Cardiac muscle cell (in vitro differentiated cells and primary cell): ENCODE results near the gene HOXC10. TPM values are rescaled to one million over a fixed set of nuclear protein-coding genes. Genes with fewer than 3 reads are reported as not detected.

ENCODE experiments used
- DNase-seq, 2 donors: peaks; one replicate each; pipeline versions ENCODE4 v3.0.0 to v3.0.0-alpha.2; 2010 to 2017; ENCODE audit warnings: low read depth in 1 of 2, low spot score in 1 of 2
- H3K27ac ChIP-seq: fragments of 200-600 bp; sonication (generic); 2 replicates; pipeline ENCODE4 v1.5.1; 2016
- H3K27me3 ChIP-seq: fragments of 200-600 bp; sonication (generic); 2 replicates; pipeline ENCODE4 v1.6.0; 2016; ENCODE audit warnings: control low read depth
- H3K36me3 ChIP-seq: fragments of 200-600 bp; sonication (generic); 2 replicates; pipeline ENCODE4 v1.5.1; 2016; ENCODE audit warnings: control low read depth
- H3K4me1 ChIP-seq: fragments of 200-600 bp; sonication (generic); 2 replicates; pipeline ENCODE4 v1.8.1; 2017; ENCODE audit warnings: low read depth, mild to moderate bottlenecking, mixed run types
- H3K4me3 ChIP-seq: fragments of 200-600 bp; sonication (generic); 2 replicates; pipeline ENCODE4 v1.5.1; 2016; ENCODE audit warnings: mild to moderate bottlenecking
- H3K9me3 ChIP-seq: fragments of 200-600 bp; sonication (generic); 2 replicates; pipeline ENCODE4 v1.5.1; 2017; ENCODE audit warnings: low read depth, mild to moderate bottlenecking, control low read depth
- CTCF ChIP-seq: IDR thresholded peaks from 2 replicates; pipeline ENCODE4 v1.5.1; 2012; ENCODE audit warnings: low read depth, mild to moderate bottlenecking, low read length
- polyA plus RNA-seq: library from polyadenylated mRNA; unstranded; fragments of >200 nt; fragmentation: Nextera tagmentation; extraction: Ambion mirVana; gene quantifications from 2 replicates; pipeline ENCODE4 v1.2.1, GENCODE V29; 2016
- total RNA-seq: library from RNA; depleted of rRNA; stranded (reverse); fragments of >200 nt; gene quantifications from 2 replicates; pipeline ENCODE4 v1.2.3, GENCODE V29; 2016

Gene HOXC10
- total and polyA plus RNA-seq, 2 experiments from 2014 or later, result not detected

GRCh38 chr12:54017878-54018467, 33.0 kb downstream of the HOXC10 start:
- H3K4me1 ChIP-seq, result peaks cover 19% of the 10 kb centered on the region
- H3K9me3 ChIP-seq, result no peaks in the 10 kb centered on the region
- TF ChIP-seq CTCF, result no peak
- no peak overlapping the region for H3K27ac ChIP-seq
- DNase-seq, result peak; percentile 34 to 71
- no peaks in the 10 kb centered on the region for H3K36me3 ChIP-seq
- H3K4me3 ChIP-seq, result peak overlapping the region; percentile 24
- peaks cover 100% of the 10 kb centered on the region for H3K27me3 ChIP-seq

- Histone ChIP-seq H3K27ac (no peak overlapping the region), H3K27me3 (peaks cover 100% of the 10 kb centered on the region), H3K36me3 (no peaks in the 10 kb centered on the region), H3K4me3 (peak overlapping the region; percentile 24), H3K9me3 (no peaks in the 10 kb centered on the region), H3K4me1 (peaks cover 19% of the 10 kb centered on the region)
- TF ChIP-seq CTCF, result no peak
- no peak for DNase-seq
Observed at GRCh38 chr12:54018468-54018984, 33.6 kb downstream of the HOXC10 start.

- H3K27me3 ChIP-seq, result peaks cover 100% of the 10 kb centered on the region
- no peaks in the 10 kb centered on the region for H3K9me3 ChIP-seq
- H3K4me3 ChIP-seq, result no peak overlapping the region
- DNase-seq, result no peak
- no peak for TF ChIP-seq CTCF
- no peak overlapping the region for H3K27ac ChIP-seq
- no peaks in the 10 kb centered on the region for H3K36me3 ChIP-seq
- H3K4me1 ChIP-seq, result peaks cover 19% of the 10 kb centered on the region
Observed at GRCh38 chr12:54019091-54019811, 34.3 kb downstream of the HOXC10 start.

GRCh38 chr12:54019924-54020590, 35.1 kb downstream of the HOXC10 start:
- TF ChIP-seq CTCF, result no peak
- peak in 1 of 2 donors; percentile 63 for DNase-seq
- no peak overlapping the region for H3K4me3 ChIP-seq
- H3K4me1 ChIP-seq, result peaks cover 19% of the 10 kb centered on the region
- H3K9me3 ChIP-seq, result no peaks in the 10 kb centered on the region
- H3K36me3 ChIP-seq, result no peaks in the 10 kb centered on the region
- peaks cover 100% of the 10 kb centered on the region for H3K27me3 ChIP-seq
- H3K27ac ChIP-seq, result peak overlapping the region; percentile 2

GRCh38 chr12:54020591-54021405, 35.9 kb downstream of the HOXC10 start:
- Histone ChIP-seq H3K27me3 (peaks cover 100% of the 10 kb centered on the region), H3K9me3 (no peaks in the 10 kb centered on the region), H3K4me1 (peaks cover 19% of the 10 kb centered on the region), H3K36me3 (no peaks in the 10 kb centered on the region), H3K4me3 (no peak overlapping the region), H3K27ac (no peak overlapping the region)
- no peak for TF ChIP-seq CTCF
- DNase-seq, result no peak
